Gastrocnemius medialis (tissue), 4 donors: ENCODE results near the gene ANKRD35.

Experiments used
- CTCF ChIP-seq, 5 experiments: fragments of 450-650 bp in 3 of 5; fragments of 200-600 bp in 2 of 5; sonication (generic) in 2 of 5; IDR thresholded peaks in 4 of 5; conservative IDR thresholded peaks in 1 of 5; 1 replicate in 4 of 5; 2 replicates in 1 of 5; pipeline ENCODE4 v1.5.1; 2016 to 2019; ENCODE audit warnings: antibody characterized with exemption in 5 of 5, mild to moderate bottlenecking in 3 of 5, moderate library complexity in 3 of 5
- POLR2A ChIP-seq, 2 donors: fragments of 450-650 bp; IDR thresholded peaks; one replicate each; pipeline ENCODE4 v1.6.1; 2017; ENCODE audit warnings: antibody characterized with exemption in 2 of 2, mild to moderate bottlenecking in 2 of 2, moderate library complexity in 2 of 2

- TF ChIP-seq CTCF (IDR thresholded peaks at IDR 0.05 in 4 of 5, conservative IDR thresholded peaks at IDR 0.05 in 1 of 5) (no peak), POLR2A (IDR thresholded peaks at IDR 0.05) (no peak)
Measured at GRCh38 chr1:145826030-145826429, 59.6 kb downstream of the ANKRD35 start.
